Measurements from ENCODE around the gene RPS6KL1. TPM values are rescaled to one million over a fixed set of nuclear protein-coding genes. Genes with fewer than 3 reads are reported as not detected.
A peak's percentile ranks its signal among the peaks of the same experiment; 100 is the strongest.

The RPS6KL1 gene
- total RNA-seq, 4 donors from 2014 or later: 0.83 to 1.7 (median 1.3) TPM

DNA sequence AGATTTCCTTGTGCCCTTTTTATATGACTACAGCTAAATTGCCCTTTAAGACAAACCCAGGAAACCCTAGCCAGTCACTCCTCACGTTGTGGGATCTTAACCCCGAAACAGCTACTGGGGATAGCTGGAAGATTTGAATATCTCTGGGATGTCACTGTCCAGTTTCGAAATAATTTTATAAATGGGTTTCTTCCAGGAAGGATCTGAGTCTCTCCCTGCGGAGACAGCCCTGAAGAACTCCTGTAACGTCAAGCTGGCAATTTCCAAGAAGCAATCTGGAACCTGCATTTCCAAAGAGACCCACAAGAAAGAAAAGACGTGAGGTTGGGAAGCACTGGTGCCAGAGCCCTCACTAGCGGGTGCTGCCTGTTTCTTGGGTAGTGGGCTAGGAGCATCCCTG is 68.0 kb downstream of the RPS6KL1 start:
- Histone ChIP-seq H3K36me3 (no peaks in the 10 kb centered on the region), H3K4me1 (peaks cover 0 to 32% (median 17%) of the 10 kb centered on the region in 3 donors), H3K9me3 (no peaks in the 10 kb centered on the region), H3K4me3 (no peak overlapping the region), H3K27me3 (no peaks in the 10 kb centered on the region), H3K27ac (peak overlapping the region in 1 of 4 donors; percentile 3)
- DNase-seq: no peak
- WGBS, 2 donors: 61 to 76% methylated on average over 7 of the region's 7 CpGs
- intact Hi-C loops (cut with DNase I): no loop called here
- TF ChIP-seq, protein P1, sequence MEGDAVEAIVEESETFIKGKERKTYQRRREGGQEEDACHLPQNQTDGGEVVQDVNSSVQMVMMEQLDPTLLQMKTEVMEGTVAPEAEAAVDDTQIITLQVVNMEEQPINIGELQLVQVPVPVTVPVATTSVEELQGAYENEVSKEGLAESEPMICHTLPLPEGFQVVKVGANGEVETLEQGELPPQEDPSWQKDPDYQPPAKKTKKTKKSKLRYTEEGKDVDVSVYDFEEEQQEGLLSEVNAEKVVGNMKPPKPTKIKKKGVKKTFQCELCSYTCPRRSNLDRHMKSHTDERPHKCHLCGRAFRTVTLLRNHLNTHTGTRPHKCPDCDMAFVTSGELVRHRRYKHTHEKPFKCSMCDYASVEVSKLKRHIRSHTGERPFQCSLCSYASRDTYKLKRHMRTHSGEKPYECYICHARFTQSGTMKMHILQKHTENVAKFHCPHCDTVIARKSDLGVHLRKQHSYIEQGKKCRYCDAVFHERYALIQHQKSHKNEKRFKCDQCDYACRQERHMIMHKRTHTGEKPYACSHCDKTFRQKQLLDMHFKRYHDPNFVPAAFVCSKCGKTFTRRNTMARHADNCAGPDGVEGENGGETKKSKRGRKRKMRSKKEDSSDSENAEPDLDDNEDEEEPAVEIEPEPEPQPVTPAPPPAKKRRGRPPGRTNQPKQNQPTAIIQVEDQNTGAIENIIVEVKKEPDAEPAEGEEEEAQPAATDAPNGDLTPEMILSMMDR (IDR thresholded peaks at IDR 0.05): no peak
- TF ChIP-seq POLR2A (IDR thresholded peaks at IDR 0.05): no peak

Other genes with a start within 250 kb of the RPS6KL1 start
- gene AREL1, start 210.2 kb downstream of the RPS6KL1 start, total RNA-seq: 10 to 100 TPM; 17.0 to 21.6 (median 19.8) TPM
- 10 to 100 TPM; 27.9 to 39.5 (median 30.2) TPM for gene FCF1, start 210.1 kb downstream of the RPS6KL1 start, total RNA-seq
- 10 to 100 TPM; 20.4 to 48.8 (median 28.2) TPM for gene YLPM1, start 159.9 kb downstream of the RPS6KL1 start, total RNA-seq
- gene PROX2, start 47.1 kb downstream of the RPS6KL1 start, total RNA-seq: not detected
- 10 to 100 TPM; 54.9 to 87.0 (median 69.0) TPM for gene DLST, start 41.3 kb downstream of the RPS6KL1 start, total RNA-seq
- 10 to 100 TPM in 1 of 4 donors, 1 to 10 TPM in 3; 1.6 to 42.3 (median 6.2) TPM for gene PGF, start 32.3 kb upstream of the RPS6KL1 start, total RNA-seq
- 10 to 100 TPM; 27.8 to 41.0 (median 39.0) TPM for gene EIF2B2, start 79.7 kb upstream of the RPS6KL1 start, total RNA-seq
- gene MLH3, start 128.2 kb upstream of the RPS6KL1 start, total RNA-seq: 10 to 100 TPM in 3 of 4 donors, 1 to 10 TPM in 1; 8.4 to 39.7 (median 11.0) TPM
- 10 to 100 TPM; 11.0 to 28.0 (median 15.4) TPM for gene ACYP1, start 140.8 kb upstream of the RPS6KL1 start, total RNA-seq
- gene ZC2HC1C, start 146.4 kb upstream of the RPS6KL1 start, total RNA-seq: 1 to 10 TPM in 3 of 4 donors, under 1 TPM in 1; 0.64 to 5.0 (median 2.2) TPM
- 10 to 100 TPM; 16.6 to 37.2 (median 17.8) TPM for gene NEK9, start 203.8 kb upstream of the RPS6KL1 start, total RNA-seq

All from esophagus squamous epithelium (tissue), 5 donors.